HG03066 (cell line): Measurements from ENCODE around the gene SPINT4.
"Not testable (repeated sequence)": the region's sequence is repeated elsewhere in the genome, so short reads cannot be mapped to it uniquely, and the experiment has no call there.

ENCODE experiments used
- ATAC-seq: cut with Tn5 transposase; IDR thresholded peaks from one replicate; pipeline ENCODE4 v1.9.1; 2021; ENCODE audit warnings: low read depth; ENCODE audit not compliant: unreplicated experiment

The SPINT4 gene

DNA sequence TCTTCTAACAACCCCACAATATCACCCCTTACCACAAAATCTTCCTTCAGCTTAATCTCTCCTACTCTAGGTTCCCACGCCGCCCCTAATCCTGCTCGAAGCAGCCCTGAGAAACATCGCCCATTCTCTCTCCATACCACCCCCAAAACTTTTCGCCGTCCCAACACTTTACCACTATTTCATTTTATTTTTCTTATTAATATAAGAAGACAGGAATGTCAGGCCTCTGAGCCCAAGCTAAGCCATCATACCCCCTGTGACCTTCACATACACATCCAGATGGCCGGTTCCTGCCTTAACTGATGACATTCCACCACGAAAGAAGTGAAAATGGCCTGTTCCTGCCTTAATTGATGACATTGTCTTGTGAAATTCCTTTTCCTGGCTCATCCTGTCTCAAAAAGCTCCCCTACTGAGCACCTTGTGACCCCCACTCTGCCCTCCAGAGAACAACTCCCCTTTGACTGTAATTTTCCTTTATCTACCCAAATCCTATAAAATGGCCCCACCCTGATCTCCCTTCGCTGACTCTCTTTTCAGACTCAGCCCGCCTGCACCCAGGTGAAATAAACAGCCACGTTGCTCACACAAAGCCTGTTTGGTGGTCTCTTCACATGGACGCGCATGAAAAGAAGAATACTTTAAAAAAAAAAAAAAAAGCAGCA, 42.6 kb downstream of the SPINT4 start:
- not testable (repeated sequence) for ATAC-seq

DNA sequence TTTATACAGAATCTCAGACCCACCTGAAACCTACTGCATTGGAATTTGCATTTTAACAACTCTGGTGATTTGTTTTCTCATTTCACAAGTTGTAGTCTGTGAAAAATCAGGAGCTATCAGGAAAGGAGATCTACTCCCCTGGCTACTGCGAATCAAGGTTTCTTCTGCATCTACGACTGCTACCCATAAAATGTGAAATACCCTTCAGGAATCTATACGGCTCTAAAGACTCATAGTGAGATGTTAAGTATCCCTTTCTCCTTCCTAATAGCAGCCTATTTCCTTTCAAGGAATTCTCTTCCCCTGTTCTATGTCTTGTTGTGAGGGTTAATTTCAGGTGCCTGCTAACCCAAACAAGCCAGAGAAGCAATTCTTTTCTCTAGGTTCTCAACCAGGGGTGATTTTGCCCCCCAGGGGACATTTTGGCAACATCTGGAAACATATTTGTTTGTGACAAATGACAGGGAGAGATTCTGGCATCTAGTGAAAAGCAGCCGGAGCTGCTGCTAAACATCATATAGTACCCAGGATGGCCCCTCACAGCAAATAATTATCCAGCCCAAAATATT, 43.2 kb downstream of the SPINT4 start:
- no peak for ATAC-seq

DNA sequence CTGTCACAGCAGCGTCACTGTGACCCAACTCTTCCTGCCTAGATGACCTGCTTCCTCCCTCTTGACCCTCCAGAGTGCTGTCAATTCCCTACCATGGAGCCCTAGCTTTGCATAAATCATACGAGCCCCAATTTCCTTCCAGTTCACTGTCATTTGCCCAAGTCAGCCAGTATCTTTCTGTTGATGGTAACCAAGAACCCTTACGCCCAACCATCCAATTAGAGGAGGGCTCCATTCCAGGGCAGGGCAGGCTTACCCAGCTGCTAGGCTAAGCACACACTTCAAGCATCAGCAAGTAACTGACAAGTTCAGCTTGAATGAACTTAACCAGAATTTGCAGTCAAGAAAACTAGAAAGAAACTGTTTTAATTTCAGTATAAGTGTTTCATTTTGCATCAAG, 43.8 kb downstream of the SPINT4 start:
- ATAC-seq: no peak

DNA sequence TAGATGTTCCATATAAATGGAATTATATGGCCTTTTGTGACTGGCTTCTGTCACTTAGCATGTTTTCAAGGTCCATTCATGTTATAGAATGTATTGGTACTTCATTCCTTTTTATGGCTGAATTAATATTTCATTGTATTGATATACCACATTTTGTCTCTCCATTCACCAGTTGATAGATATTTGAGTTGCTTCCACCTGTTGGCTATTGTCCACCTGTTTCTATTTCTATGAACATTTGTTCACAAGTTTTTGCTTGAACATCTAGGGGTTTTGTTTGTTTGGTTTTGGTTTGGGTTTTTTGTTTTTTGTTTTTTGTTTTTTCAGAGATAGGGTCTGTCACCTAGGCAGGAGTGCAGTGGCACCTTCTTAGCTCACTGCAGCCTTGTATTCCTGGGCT, 46.3 kb downstream of the SPINT4 start:
- ATAC-seq: no peak

DNA sequence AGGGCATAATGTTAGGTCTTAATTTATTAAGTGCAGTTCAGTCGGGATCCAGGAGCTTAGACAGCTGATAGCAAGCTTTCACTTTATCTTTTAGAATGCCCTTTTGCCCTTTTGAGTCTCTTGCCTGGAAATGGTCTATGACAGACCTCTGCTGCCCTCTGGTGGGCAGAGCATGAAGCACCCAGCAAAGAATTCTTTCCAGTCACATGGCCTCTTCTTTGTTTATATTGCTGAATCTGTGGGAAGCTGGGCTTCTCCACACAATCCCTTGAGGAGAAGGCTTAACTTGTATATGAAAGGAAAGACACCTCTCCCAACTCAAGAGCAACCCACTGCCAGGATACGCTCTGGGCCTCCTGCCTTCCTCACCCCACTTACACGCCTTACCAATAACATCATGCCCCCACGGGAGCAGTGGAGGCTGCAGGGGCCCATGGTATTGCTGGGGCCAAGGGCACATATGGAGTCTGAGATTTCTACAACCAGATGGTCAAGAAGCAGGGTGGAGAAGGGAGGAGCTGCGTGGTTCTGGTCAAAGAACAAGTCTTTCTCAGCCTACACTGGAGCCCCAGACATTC, 49.1 kb downstream of the SPINT4 start:
- no peak for ATAC-seq

DNA sequence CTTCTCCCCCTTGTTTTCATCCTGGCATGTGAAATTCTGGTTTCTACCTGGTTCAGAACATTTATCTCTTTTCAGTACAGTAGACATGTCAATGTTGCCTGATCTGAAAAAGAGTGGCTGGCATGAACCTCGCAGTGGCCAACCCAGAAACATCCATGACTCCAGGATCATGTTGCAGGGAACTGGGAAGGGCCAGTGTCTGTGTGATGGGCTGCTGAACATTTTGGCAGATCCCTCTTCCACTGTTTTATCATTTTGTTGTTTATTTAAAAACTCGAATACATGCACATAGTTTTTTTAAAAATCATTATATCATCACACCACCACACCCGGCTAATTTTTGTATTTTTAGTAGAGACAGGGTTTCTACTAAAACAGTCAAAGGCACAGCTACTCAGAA, 50.5 kb downstream of the SPINT4 start:
- no peak for ATAC-seq

DNA sequence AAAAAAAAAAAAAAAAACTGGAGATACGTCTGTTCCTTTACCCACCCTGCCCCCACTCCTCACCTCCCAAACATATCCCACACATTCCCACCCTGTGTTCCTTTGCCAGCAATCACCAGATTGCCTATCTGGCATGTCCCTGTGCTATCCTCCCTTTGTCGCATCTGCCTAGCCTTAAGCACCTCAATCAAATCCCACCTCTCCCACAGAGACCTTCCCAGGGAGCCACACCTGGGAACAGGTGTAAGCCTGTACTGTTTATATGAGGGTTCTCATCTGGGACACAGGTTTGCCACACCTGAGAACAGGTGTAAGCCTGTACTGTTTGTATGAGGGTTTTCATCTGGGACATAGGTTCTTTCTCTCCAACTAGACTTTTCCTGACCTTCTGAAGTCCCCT, 52.8 kb downstream of the SPINT4 start:
- ATAC-seq: no peak

DNA sequence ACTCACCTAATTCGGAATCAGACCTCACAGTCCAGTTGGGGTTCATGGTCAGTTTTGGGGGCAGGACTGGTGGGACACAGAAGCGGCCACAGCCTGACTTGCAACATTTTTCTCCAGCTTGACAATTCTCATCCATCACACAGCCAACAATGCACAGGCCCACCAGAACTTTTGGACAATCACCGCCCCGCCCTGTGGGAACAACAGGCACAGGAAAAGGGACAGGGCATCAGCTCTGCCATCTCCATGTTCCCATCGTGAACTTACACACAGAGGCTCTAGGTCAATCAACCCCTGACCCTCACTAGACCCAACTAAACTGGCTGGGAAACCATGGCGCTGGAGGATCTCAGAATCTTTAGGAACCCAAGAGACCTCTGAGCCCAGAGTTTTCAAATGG, 53.3 kb downstream of the SPINT4 start:
- no peak for ATAC-seq
